ENCODE results near the gene CDK14.
A peak's percentile ranks its signal among the peaks of the same experiment; 100 is the strongest.

CDK14 gene

GRCh38 chr7:90853205-90853604 is 257.1 kb downstream of the CDK14 start:
- no peak for TF ChIP-seq CTCF (IDR thresholded peaks at IDR 0.05; ENCODE audit: insufficient read depth, low read depth, low read length, missing control alignments)
- no peak overlapping the region for H3K4me3 ChIP-seq (ENCODE audit: low read depth, low read length)
- peak; percentile 54 for DNase-seq (ENCODE audit: low read depth)

- H3K4me3 ChIP-seq (ENCODE audit: low read depth, low read length) = no peak overlapping the region
- no peak for TF ChIP-seq CTCF (IDR thresholded peaks at IDR 0.05; ENCODE audit: insufficient read depth, low read depth, low read length, missing control alignments)
- DNase-seq (ENCODE audit: low read depth) = peak; percentile 62
These were observed 260.4 kb downstream of the CDK14 start for GRCh38 chr7:90856351-90857070.

GRCh38 chr7:90857603-90858002 is 261.5 kb downstream of the CDK14 start:
- peak; percentile 20 for DNase-seq (ENCODE audit: low read depth)
- H3K4me3 ChIP-seq (ENCODE audit: low read depth, low read length) = no peak overlapping the region
- no peak for TF ChIP-seq CTCF (IDR thresholded peaks at IDR 0.05; ENCODE audit: insufficient read depth, low read depth, low read length, missing control alignments)

- no peak overlapping the region for H3K4me3 ChIP-seq (ENCODE audit: low read depth, low read length)
- no peak for TF ChIP-seq CTCF (IDR thresholded peaks at IDR 0.05; ENCODE audit: insufficient read depth, low read depth, low read length, missing control alignments)
- peak; percentile 50 for DNase-seq (ENCODE audit: low read depth)
These were observed 262.4 kb downstream of the CDK14 start for GRCh38 chr7:90858546-90858945.

- no peak for DNase-seq (ENCODE audit: low read depth)
- TF ChIP-seq CTCF (IDR thresholded peaks at IDR 0.05; ENCODE audit: insufficient read depth, low read depth, low read length, missing control alignments) = no peak
These were observed 263.4 kb downstream of the CDK14 start for GRCh38 chr7:90859521-90859920.

GRCh38 chr7:90864088-90864487 is 268.0 kb downstream of the CDK14 start:
- H3K4me3 ChIP-seq (ENCODE audit: low read depth, low read length) = no peak overlapping the region
- no peak for DNase-seq (ENCODE audit: low read depth)
- TF ChIP-seq CTCF (IDR thresholded peaks at IDR 0.05; ENCODE audit: insufficient read depth, low read depth, low read length, missing control alignments) = no peak

More at GRCh38 chr7:90859521-90859920, 263.4 kb downstream of the CDK14 start:
- no peak overlapping the region for H3K4me3 ChIP-seq (ENCODE audit: low read depth, low read length)

GRCh38 chr7:90869335-90869734 is 273.2 kb downstream of the CDK14 start:
- TF ChIP-seq CTCF (IDR thresholded peaks at IDR 0.05; ENCODE audit: insufficient read depth, low read depth, low read length, missing control alignments) = no peak
- DNase-seq (ENCODE audit: low read depth) = no peak

More at GRCh38 chr7:90869335-90869734, 273.2 kb downstream of the CDK14 start:
- no peak overlapping the region for H3K4me3 ChIP-seq (ENCODE audit: low read depth, low read length)

Measured in GM12865 (cell line).